Right atrium auricular region (tissue), 2 donors: ENCODE data around the gene MAGEA10. TPM values are rescaled to one million over a fixed set of nuclear protein-coding genes. Genes with fewer than 3 reads are reported as not detected.

Experiments
- DNase-seq: peaks from one replicate; pipeline ENCODE4 v3.0.0-alpha.2; 2019; ENCODE audit warnings: low spot score
- H3K27ac ChIP-seq, 2 donors: fragments of 200-600 bp; sonication (generic); 1 replicate in 1 of 2; 2 replicates in 1 of 2; pipeline ENCODE4 v1.5.1; 2016 to 2019
- H3K27me3 ChIP-seq, 2 donors: fragments of 200-600 bp; sonication (generic); one replicate each; pipeline versions ENCODE4 v1.5.1 to v1.6.0; 2017 to 2019
- H3K36me3 ChIP-seq: fragments of 200-600 bp; sonication (generic); one replicate; pipeline ENCODE4 v1.5.1; 2016
- H3K4me1 ChIP-seq, 2 donors: fragments of 200-600 bp; sonication (generic); one replicate each; pipeline versions ENCODE4 v1.5.1 to v1.6.0; 2017 to 2019
- H3K4me3 ChIP-seq, 2 donors: fragments of 200-600 bp; sonication (generic); 1 replicate in 1 of 2; 2 replicates in 1 of 2; pipeline ENCODE4 v1.5.1; 2017 to 2019; ENCODE audit warnings: mild to moderate bottlenecking in 1 of 2, moderate library complexity in 1 of 2
- H3K9me3 ChIP-seq, 2 donors: fragments of 200-600 bp; sonication (generic); one replicate each; pipeline ENCODE4 v1.5.1; 2019
- CTCF ChIP-seq, 2 donors: fragments of 200-600 bp; sonication (generic); IDR thresholded peaks; one replicate each; pipeline ENCODE4 v1.5.1; 2019; ENCODE audit warnings: antibody characterized with exemption in 2 of 2
- total RNA-seq, 2 donors: library from RNA; depleted of rRNA; stranded (reverse); fragments of >200 nt; gene quantifications; one replicate each; pipeline ENCODE4 v1.1.0, GENCODE V29; 2016

MAGEA10 gene
- total RNA-seq, 2 donors from 2014 or later, result not detected

GRCh38 chrX:152165033-152165743 is 26.8 kb upstream of the MAGEA10 start:
- no peaks in the 10 kb centered on the region for H3K27me3 ChIP-seq
- TF ChIP-seq CTCF (IDR thresholded peaks at IDR 0.05), result no peak
- H3K9me3 ChIP-seq, result no peaks in the 10 kb centered on the region
- no peaks in the 10 kb centered on the region for H3K4me1 ChIP-seq
- no peak overlapping the region for H3K27ac ChIP-seq
- no peak overlapping the region for H3K4me3 ChIP-seq
- no peak for DNase-seq
- no peaks in the 10 kb centered on the region for H3K36me3 ChIP-seq

- no peaks in the 10 kb centered on the region for H3K27me3 ChIP-seq
- no peak for TF ChIP-seq CTCF (IDR thresholded peaks at IDR 0.05)
- H3K4me1 ChIP-seq, result no peaks in the 10 kb centered on the region
- no peak overlapping the region for H3K4me3 ChIP-seq
- no peak for DNase-seq
- no peaks in the 10 kb centered on the region for H3K36me3 ChIP-seq
- H3K27ac ChIP-seq, result no peak overlapping the region
- no peaks in the 10 kb centered on the region for H3K9me3 ChIP-seq
Measured at GRCh38 chrX:152157042-152157441, 18.7 kb upstream of the MAGEA10 start.

GRCh38 chrX:152155766-152156310 is 17.5 kb upstream of the MAGEA10 start:
- H3K4me3 ChIP-seq, result no peak overlapping the region
- DNase-seq, result no peak
- no peak overlapping the region for H3K27ac ChIP-seq
- H3K27me3 ChIP-seq, result no peaks in the 10 kb centered on the region
- no peak for TF ChIP-seq CTCF (IDR thresholded peaks at IDR 0.05)
- no peaks in the 10 kb centered on the region for H3K4me1 ChIP-seq
- H3K9me3 ChIP-seq, result no peaks in the 10 kb centered on the region
- H3K36me3 ChIP-seq, result no peaks in the 10 kb centered on the region

- H3K27ac ChIP-seq, result no peak overlapping the region
- no peaks in the 10 kb centered on the region for H3K9me3 ChIP-seq
- H3K27me3 ChIP-seq, result no peaks in the 10 kb centered on the region
- no peaks in the 10 kb centered on the region for H3K4me1 ChIP-seq
- no peak overlapping the region for H3K4me3 ChIP-seq
- H3K36me3 ChIP-seq, result no peaks in the 10 kb centered on the region
- no peak for TF ChIP-seq CTCF (IDR thresholded peaks at IDR 0.05)
- DNase-seq, result no peak
Measured at GRCh38 chrX:152154050-152154449, 15.7 kb upstream of the MAGEA10 start.

- Histone ChIP-seq H3K27ac (no peak overlapping the region), H3K27me3 (no peaks in the 10 kb centered on the region), H3K4me3 (no peak overlapping the region), H3K4me1 (no peaks in the 10 kb centered on the region), H3K9me3 (no peaks in the 10 kb centered on the region), H3K36me3 (no peaks in the 10 kb centered on the region)
- no peak for TF ChIP-seq CTCF (IDR thresholded peaks at IDR 0.05)
- DNase-seq, result no peak
Measured at GRCh38 chrX:152151256-152151655, 12.9 kb upstream of the MAGEA10 start.

- H3K27me3 ChIP-seq, result no peaks in the 10 kb centered on the region
- no peak overlapping the region for H3K4me3 ChIP-seq
- no peaks in the 10 kb centered on the region for H3K9me3 ChIP-seq
- no peak overlapping the region for H3K27ac ChIP-seq
- no peak for DNase-seq
- H3K4me1 ChIP-seq, result no peaks in the 10 kb centered on the region
- H3K36me3 ChIP-seq, result no peaks in the 10 kb centered on the region
- no peak for TF ChIP-seq CTCF (IDR thresholded peaks at IDR 0.05)
Measured at GRCh38 chrX:152149648-152150047, 11.3 kb upstream of the MAGEA10 start.
